ENCODE measurements around the gene HUNK. TPM values are rescaled to one million over a fixed set of nuclear protein-coding genes. Genes with fewer than 3 reads are reported as not detected.

Gene HUNK
- total and polyA plus RNA-seq, 2 experiments from 2014 or later = 7.1 to 10.8 TPM

DNA sequence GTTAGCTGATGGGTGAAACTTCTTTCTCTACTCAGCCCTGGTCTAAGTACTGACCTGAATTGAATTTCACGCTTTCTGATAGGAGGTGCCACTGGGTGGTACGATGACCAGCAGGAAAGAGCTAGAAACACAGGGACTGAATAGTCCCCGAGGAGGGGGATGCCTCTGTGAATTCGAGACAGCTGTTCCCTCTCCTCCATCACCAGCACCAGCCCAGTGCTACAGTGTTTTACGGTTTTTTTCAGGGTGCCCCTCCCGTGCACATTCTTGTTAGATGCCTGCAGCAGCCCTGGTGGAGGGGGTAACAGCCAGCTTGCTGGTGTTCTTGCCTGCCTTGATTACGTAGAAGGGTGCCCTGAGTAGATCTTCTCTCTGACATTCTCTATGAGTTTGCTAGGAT is 7.1 kb downstream of the HUNK start:
- Histone ChIP-seq H3K4me2 (no peak overlapping the region), H3K27me3 (no peaks in the 10 kb centered on the region), H3K4me3 (no peak overlapping the region), H3K27ac (no peak overlapping the region), H3K36me3 (replicated peaks; ENCODE audit: insufficient read depth, low read depth) (no peaks in the 10 kb centered on the region), H2AFZ (no peak overlapping the region), H3K9me2 (replicated peaks; ENCODE audit: insufficient read depth) (no peaks in the 10 kb centered on the region), H3K79me2 (peaks cover 96% of the 10 kb centered on the region), H3K9me3 (ENCODE audit: low read depth) (no peaks in the 10 kb centered on the region), H4K20me1 (ENCODE audit: insufficient read depth, poor library complexity, severe bottlenecking) (no peaks in the 10 kb centered on the region), H3K4me1 (ENCODE audit: insufficient read depth) (peaks cover 17% of the 10 kb centered on the region)
- DNase-seq (ENCODE audit: low spot score) = no peak
- 64% methylated on average over 7 of the region's 7 CpGs for WGBS (ENCODE audit: low lambda C conversion rate, missing lambda C conversion rate)
- TF ChIP-seq, protein P1, sequence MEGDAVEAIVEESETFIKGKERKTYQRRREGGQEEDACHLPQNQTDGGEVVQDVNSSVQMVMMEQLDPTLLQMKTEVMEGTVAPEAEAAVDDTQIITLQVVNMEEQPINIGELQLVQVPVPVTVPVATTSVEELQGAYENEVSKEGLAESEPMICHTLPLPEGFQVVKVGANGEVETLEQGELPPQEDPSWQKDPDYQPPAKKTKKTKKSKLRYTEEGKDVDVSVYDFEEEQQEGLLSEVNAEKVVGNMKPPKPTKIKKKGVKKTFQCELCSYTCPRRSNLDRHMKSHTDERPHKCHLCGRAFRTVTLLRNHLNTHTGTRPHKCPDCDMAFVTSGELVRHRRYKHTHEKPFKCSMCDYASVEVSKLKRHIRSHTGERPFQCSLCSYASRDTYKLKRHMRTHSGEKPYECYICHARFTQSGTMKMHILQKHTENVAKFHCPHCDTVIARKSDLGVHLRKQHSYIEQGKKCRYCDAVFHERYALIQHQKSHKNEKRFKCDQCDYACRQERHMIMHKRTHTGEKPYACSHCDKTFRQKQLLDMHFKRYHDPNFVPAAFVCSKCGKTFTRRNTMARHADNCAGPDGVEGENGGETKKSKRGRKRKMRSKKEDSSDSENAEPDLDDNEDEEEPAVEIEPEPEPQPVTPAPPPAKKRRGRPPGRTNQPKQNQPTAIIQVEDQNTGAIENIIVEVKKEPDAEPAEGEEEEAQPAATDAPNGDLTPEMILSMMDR (IDR thresholded peaks at IDR 0.05; ENCODE audit: poor library complexity) = no peak
- no peak for TF ChIP-seq EZH2 (IDR thresholded peaks at IDR 0.05; ENCODE audit: borderline replicate concordance)
- TF ChIP-seq EZH2phosphoT487 (IDR thresholded peaks at IDR 0.05; ENCODE audit: low read depth, severe bottlenecking, unreplicated experiment) = no peak

DNA sequence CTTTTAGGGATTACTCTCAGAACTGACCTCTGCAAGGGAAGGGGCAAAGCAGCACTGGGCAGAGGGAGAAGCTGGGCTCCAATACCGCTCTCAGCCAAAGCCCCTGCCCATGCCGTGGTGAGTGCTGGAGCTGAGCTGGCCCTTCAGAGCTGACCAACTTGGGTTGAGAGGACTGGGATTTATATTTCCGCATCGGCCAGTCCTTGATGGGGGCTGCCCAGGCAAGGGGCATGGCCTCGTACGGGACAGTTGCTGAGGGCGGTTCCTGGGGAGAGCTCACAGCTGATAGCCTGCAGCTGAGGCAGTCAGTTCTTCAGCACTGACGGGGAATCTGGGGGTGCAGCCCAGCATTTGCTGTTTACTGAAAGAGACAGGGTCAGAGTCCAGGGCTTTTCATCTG is 8.0 kb downstream of the HUNK start:
- Histone ChIP-seq H3K4me1 (ENCODE audit: insufficient read depth) (peaks cover 16% of the 10 kb centered on the region), H4K20me1 (ENCODE audit: insufficient read depth, poor library complexity, severe bottlenecking) (no peaks in the 10 kb centered on the region), H3K36me3 (replicated peaks; ENCODE audit: insufficient read depth, low read depth) (no peaks in the 10 kb centered on the region), H3K9me2 (replicated peaks; ENCODE audit: insufficient read depth) (no peaks in the 10 kb centered on the region), H3K27ac (no peak overlapping the region), H3K4me2 (no peak overlapping the region), H3K4me3 (no peak overlapping the region), H3K27me3 (no peaks in the 10 kb centered on the region), H3K9me3 (ENCODE audit: low read depth) (no peaks in the 10 kb centered on the region), H3K79me2 (peaks cover 98% of the 10 kb centered on the region), H2AFZ (no peak overlapping the region)
- WGBS (ENCODE audit: low lambda C conversion rate, missing lambda C conversion rate) = 88% methylated on average over 8 of the region's 8 CpGs
- no peak for DNase-seq (ENCODE audit: low spot score)
- TF ChIP-seq EZH2phosphoT487 (IDR thresholded peaks at IDR 0.05; ENCODE audit: low read depth, severe bottlenecking, unreplicated experiment) (no peak), EZH2 (IDR thresholded peaks at IDR 0.05; ENCODE audit: borderline replicate concordance) (no peak)
- TF ChIP-seq, protein P1 (IDR thresholded peaks at IDR 0.05; ENCODE audit: poor library complexity) = no peak

DNA sequence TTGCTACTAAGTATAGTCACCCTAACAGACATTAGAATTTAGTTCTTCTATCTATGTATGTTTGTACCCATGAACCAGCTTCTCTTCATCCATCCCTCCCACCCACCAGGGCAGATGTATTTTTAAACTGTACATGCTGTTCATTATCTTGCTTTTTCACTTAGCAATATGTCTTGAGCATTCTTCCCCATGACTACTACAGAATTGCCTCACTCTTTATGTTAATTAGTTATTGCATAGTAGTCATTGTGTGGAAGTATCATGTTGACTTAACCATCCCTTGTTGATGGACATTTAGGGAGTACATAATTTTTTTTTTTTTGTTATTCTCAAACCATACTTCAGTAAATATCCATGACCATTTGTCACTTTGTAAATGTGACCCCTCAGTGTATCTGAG is 9.9 kb downstream of the HUNK start:
- H3K79me2 ChIP-seq = peaks cover 93% of the 10 kb centered on the region
- H3K9me3 ChIP-seq (ENCODE audit: low read depth) = no peaks in the 10 kb centered on the region
- H3K36me3 ChIP-seq (replicated peaks; ENCODE audit: insufficient read depth, low read depth) = no peaks in the 10 kb centered on the region
- no peak overlapping the region for H2AFZ ChIP-seq
- H4K20me1 ChIP-seq (ENCODE audit: insufficient read depth, poor library complexity, severe bottlenecking) = no peaks in the 10 kb centered on the region
- H3K27me3 ChIP-seq = no peaks in the 10 kb centered on the region
- peaks cover 6% of the 10 kb centered on the region for H3K4me1 ChIP-seq (ENCODE audit: insufficient read depth)
- TF ChIP-seq, protein P1 (IDR thresholded peaks at IDR 0.05; ENCODE audit: poor library complexity) = no peak
- TF ChIP-seq EZH2 (IDR thresholded peaks at IDR 0.05; ENCODE audit: borderline replicate concordance) (no peak), EZH2phosphoT487 (IDR thresholded peaks at IDR 0.05; ENCODE audit: low read depth, severe bottlenecking, unreplicated experiment) (no peak)
- no peak overlapping the region for H3K4me3 ChIP-seq
- no peak overlapping the region for H3K27ac ChIP-seq
- no peak overlapping the region for H3K4me2 ChIP-seq
- DNase-seq (ENCODE audit: low spot score) = no peak
- no peaks in the 10 kb centered on the region for H3K9me2 ChIP-seq (replicated peaks; ENCODE audit: insufficient read depth)

DNA sequence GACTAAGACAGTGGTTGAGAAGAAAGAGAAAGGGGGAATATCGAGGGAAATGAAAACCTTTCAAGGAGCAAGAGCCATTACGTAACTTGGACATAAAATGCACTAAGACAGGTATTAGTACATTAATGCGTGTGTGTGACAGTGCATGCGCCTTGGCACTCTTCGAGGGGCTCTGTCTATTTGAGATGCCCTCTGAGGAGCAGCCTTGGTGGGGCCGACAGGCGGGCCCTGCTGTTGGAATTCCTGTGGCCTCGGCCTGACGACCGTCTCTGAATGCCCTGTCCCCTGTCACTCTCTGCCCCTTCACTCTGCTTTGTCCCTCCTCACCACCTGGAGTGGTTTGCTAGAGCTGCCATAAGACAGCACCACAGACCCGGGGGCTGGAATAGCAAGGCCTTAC is 12.3 kb downstream of the HUNK start:
- H3K9me3 ChIP-seq (ENCODE audit: low read depth) = no peaks in the 10 kb centered on the region
- no peaks in the 10 kb centered on the region for H4K20me1 ChIP-seq (ENCODE audit: insufficient read depth, poor library complexity, severe bottlenecking)
- DNase-seq (ENCODE audit: low spot score) = no peak
- H3K4me2 ChIP-seq = no peak overlapping the region
- no peaks in the 10 kb centered on the region for H3K36me3 ChIP-seq (replicated peaks; ENCODE audit: insufficient read depth, low read depth)
- no peaks in the 10 kb centered on the region for H3K9me2 ChIP-seq (replicated peaks; ENCODE audit: insufficient read depth)
- H3K27me3 ChIP-seq = no peaks in the 10 kb centered on the region
- no peak overlapping the region for H3K4me3 ChIP-seq
- no peak overlapping the region for H3K27ac ChIP-seq
- TF ChIP-seq, protein P1 (IDR thresholded peaks at IDR 0.05; ENCODE audit: poor library complexity) = no peak
- TF ChIP-seq EZH2 (IDR thresholded peaks at IDR 0.05; ENCODE audit: borderline replicate concordance) (no peak), EZH2phosphoT487 (IDR thresholded peaks at IDR 0.05; ENCODE audit: low read depth, severe bottlenecking, unreplicated experiment) (no peak)
- 98% methylated on average over 11 of the region's 11 CpGs for WGBS (ENCODE audit: low lambda C conversion rate, missing lambda C conversion rate)
- peaks cover 10% of the 10 kb centered on the region for H3K4me1 ChIP-seq (ENCODE audit: insufficient read depth)
- H2AFZ ChIP-seq = no peak overlapping the region
- H3K79me2 ChIP-seq = peaks cover 83% of the 10 kb centered on the region
